GM12872 (cell line): ENCODE results near the gene RNASE8.

Experiments used
- CTCF ChIP-seq: IDR thresholded peaks from 3 replicates; pipeline ENCODE4 v1.5.1; 2011; ENCODE audit warnings: low read depth, mild to moderate bottlenecking, low read length, moderate library complexity; ENCODE audit not compliant: insufficient read depth

RNASE8 gene

DNA sequence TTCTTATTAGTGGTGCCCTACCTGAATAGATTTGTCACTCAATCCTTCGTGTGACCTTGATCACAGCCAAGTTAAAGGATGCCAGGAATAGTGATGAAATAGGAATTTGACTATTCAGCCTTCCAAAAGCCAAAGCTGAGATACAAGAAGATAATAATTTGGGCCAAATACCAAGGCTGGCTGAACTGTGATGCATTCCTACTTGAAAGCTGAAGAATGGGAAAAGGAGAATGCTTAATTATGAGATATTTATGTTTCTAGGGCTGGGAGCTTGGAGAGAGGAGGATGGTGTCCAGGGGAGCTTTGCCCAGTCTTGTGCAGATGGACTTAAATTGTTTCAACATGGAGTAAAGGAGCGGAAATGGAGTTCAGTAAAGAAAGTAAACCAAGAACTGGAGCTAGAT lies 10.2 kb upstream of the RNASE8 start:
- no peak for TF ChIP-seq CTCF

- no peak for TF ChIP-seq CTCF
These were observed 9.0 kb upstream of the RNASE8 start for GRCh38 chr14:21048638-21049037.

GRCh38 chr14:21049271-21049673 lies 8.3 kb upstream of the RNASE8 start:
- no peak for TF ChIP-seq CTCF

DNA sequence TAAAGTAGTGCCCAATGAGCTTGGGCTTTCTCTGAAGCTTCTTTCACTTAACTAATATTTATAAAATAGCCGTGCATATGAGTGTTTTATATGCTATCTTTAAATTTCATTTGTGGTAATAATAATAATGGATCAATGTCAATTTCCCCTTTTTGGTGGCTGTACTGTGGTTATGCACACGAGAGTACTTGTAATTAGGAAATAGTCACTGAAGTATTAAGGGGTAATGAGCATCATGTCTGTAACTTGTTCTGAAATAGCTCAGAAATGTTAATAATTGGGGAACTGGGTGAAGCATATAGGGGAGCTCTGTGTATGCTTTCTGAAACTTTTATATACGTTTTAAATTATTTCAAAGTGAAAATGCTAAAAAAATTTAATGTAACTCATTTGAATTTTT lies 7.0 kb upstream of the RNASE8 start:
- no peak for TF ChIP-seq CTCF

- no peak for TF ChIP-seq CTCF
These were observed 4.2 kb upstream of the RNASE8 start for GRCh38 chr14:21053184-21054122.

DNA sequence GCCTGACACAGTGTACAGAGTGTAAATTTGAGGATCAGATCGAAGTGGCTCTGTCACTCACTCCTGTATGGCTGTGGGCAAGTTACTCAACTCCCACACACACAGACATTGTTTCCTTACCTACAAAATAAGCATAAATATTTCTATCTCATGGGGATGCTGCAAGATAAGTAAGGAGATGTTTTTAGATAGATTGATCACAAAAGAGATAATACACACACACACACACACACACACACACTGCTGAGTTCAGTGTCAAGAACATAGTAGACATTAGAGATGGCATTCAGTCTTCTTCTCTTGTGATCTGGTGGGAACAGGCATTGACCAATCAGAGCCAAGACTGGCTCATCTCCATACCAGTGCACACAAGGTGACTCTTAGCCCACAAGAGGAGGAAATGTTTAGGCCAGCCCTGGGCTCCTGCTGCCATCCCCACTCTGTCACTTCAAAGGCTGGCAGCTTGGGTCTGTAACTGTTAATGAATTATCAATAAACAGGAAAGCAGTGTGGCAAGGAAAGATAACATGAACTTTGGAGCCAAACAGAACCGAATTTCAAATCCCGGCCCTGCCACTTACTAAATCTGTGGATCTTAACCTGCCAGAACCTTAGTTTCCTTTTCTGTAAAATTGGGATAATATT lies 3.4 kb upstream of the RNASE8 start:
- TF ChIP-seq CTCF = no peak

GRCh38 chr14:21054768-21055145 lies 2.9 kb upstream of the RNASE8 start:
- no peak for TF ChIP-seq CTCF
